ENCODE data around the gene LRRN2.
"Not testable (repeated sequence)": the region's sequence is repeated elsewhere in the genome, so short reads cannot be mapped to it uniquely, and the experiment has no call there.

Gene LRRN2
- total RNA-seq: 0 reads per million in 3 experiments

DNA sequence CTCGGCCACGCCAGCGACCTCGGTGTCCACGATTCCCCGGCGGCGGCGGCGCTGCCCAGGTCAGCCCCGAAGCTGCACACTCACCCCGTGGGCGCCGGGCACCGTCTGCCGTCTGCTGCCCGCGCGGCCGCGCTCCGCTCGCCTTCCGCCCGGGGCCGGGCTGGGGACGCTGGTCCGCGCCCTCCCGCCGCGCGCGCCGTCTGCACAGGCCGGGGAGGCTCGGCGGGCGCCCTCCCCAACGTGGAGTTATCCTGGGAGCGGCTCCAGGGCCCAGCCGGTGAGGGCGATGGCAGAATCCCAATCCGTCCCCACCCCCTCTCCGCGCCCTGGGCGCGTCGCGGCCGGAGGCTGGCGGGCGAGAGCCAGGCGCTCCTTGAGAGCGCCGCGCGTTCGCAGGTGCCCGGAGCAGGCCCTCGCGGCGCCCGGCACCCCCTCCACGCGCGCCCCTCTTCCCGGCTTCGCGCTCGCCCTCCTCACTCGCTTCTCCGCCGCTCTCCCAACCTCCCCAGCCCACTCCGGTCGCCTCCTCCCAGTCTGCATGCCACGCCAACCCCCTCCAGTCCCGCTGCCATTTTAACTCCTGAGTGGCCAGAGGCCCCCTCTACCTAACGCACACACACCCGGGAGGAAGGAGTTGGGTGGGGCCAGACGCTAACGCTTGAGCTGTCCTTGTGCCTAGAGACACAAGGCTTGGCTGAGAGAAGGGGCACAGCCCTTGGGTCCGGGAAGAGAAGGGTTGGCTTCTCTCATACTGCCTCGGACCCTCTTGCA lies at the start of gene LRRN2:
Gene LRRN2, minus strand, starts transcription at position 503 of the 771 bp plus-strand sequence. CDS start 65,746 bp downstream, outside the sequence.
- no peak for DNase-seq

- no peak for DNase-seq
Observed at GRCh38 chr1:204735042-204735441, 49.5 kb upstream of the LRRN2 start.

GRCh38 chr1:204733869-204734596 lies 48.5 kb upstream of the LRRN2 start:
- no peak for DNase-seq

DNA sequence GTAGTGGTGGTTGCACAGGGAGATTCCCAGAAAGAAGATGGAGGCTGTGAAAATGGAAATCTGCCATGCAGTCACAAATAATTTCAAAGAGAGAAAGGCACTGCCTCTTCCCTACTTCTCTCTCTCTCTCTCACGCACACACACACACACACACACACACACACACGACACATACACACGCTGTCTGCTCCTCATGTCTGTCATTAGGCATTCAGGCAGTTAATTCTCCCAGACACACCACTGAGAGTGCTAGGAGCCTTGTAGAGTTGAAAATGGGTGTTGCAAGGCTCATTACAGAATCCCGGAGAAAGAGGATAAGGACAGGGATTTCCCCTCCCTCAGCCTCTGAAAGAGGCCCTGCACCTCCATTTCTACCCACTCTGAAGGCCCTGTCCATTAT lies 47.8 kb upstream of the LRRN2 start:
- DNase-seq: no peak

DNA sequence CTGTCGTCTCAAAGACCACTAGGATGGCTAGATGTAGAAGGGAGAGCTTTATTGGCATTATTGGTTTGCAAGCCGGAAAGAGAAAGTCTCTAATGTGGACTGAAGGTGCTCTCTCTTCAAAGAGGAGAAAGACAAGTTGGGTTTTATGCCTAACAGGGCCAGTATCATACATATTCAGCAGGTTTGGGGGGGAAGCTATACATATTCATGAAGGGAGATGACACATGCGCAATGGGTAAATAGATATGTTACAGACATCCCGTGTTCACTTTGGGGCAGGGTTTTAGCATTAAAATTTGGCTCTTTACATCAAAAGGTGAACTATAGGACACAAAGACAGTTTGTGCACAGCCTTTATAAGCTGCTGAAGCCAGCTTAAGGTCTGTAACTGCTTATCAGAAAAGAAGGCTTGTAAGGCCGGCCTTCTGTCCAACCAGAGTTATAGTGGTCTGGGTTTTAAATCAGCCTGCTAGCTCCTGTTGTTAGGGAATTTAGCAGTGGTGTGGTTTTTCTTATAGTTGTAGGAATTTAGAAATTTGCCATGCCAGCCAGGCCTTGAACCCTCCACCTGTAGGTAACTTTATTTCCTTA lies 46.5 kb upstream of the LRRN2 start:
- no peak for DNase-seq

GRCh38 chr1:204731509-204731908 lies 46.0 kb upstream of the LRRN2 start:
- DNase-seq: no peak

DNA sequence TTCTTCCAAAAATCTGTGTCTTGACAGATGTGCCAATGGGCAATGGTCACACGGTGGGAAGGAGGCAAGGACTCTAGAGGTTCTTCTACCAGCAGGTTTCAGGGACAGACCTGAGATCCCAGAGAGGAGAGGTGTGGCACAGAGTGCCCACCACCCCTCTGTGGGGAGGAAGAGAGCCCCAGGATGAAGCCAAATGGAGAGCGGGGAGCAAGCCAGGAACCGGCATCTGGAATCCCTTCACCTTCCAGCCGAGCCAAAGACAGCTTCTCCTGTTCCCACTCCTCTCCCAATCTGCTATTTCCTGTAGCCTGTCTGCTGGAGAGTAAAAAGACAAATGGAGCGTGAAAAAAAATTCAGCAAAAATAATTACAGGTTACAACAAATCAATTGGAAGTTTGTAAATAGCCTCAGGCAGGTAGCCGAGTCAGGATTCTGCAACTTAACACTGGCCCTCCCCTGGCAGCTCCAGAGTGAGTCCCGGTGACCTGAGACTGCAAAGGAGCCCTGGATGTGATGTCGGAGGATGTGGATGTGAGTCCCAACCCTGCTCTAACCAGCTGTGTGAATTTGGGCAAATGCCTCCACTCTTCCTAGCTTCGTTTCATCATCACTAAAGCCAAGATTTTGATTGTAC lies 45.4 kb upstream of the LRRN2 start:
- DNase-seq: no peak

GRCh38 chr1:204729516-204729915 lies 44.0 kb upstream of the LRRN2 start:
- no peak for DNase-seq

- no peak for DNase-seq
Observed at GRCh38 chr1:204728456-204728855, 42.9 kb upstream of the LRRN2 start.

GRCh38 chr1:204728045-204728444 lies 42.5 kb upstream of the LRRN2 start:
- DNase-seq: no peak

- DNase-seq: not testable (repeated sequence)
Observed at GRCh38 chr1:204727438-204727837, 41.9 kb upstream of the LRRN2 start.

GRCh38 chr1:204726478-204726877 lies 40.9 kb upstream of the LRRN2 start:
- DNase-seq: no peak

DNA sequence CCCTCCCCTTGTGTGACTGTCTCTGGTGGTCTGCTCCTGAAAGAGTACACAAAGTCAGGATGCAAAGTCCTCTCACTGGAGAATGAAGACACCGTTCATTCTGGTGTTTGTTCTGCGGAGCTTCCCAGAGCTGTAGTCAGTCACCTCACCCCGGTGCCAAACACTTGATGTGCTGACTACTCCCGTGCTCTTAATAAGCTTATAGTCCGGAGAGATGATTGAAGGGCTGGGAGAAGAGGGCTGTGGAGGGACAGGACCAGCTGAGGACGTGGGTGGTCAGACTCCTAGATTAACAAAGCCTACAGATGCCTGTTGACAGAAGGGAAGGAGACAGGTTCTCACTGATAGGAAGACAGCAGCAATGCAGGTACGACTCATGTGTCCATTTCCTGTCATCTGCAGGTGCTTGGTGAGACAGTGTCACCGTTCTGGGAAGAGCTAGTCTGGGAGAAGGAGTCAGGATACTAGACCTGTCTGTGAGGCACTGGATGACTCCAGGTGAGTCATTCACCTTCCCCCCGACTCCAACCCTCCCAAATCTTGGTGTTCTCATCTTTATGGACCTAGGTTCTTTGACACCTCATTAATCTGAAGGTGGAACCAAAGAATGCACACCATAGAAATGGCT lies 40.4 kb upstream of the LRRN2 start:
- DNase-seq: no peak

DNA sequence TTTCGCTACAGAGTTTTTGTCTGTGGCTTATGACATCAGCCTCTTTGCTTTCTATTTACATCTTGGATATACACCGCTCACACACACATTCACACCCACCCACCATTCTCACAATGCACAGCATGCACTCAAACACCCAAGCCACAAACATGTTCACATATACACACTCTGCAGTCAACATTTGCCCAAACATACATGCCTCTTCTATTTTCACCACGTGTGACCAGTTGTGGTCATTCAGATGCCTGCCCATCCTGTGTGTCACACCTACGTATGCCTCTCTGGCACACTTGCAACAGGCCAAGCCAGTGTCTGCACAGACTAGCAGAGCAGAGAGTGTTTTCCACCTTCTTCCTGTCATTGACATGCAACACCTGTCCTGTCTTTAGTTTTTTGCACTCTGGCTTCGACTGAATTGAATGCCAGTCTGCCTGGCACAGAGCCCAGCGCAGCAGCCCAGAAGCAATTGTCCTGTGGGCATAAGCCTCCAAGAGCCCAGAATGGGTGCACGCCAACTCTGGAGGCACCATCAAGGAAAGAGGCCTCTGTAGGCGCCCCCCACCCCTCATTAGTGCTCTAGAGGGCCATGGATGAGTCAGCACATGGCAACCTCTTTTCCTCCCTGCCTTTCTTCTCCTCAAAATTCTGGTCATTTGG lies 37.7 kb upstream of the LRRN2 start:
- DNase-seq: no peak

GRCh38 chr1:204721373-204722055 lies 36.0 kb upstream of the LRRN2 start:
- DNase-seq: no peak

GRCh38 chr1:204716660-204717059 lies 31.1 kb upstream of the LRRN2 start:
- DNase-seq: no peak

GRCh38 chr1:204714861-204715511 lies 29.4 kb upstream of the LRRN2 start:
- no peak for DNase-seq

DNA sequence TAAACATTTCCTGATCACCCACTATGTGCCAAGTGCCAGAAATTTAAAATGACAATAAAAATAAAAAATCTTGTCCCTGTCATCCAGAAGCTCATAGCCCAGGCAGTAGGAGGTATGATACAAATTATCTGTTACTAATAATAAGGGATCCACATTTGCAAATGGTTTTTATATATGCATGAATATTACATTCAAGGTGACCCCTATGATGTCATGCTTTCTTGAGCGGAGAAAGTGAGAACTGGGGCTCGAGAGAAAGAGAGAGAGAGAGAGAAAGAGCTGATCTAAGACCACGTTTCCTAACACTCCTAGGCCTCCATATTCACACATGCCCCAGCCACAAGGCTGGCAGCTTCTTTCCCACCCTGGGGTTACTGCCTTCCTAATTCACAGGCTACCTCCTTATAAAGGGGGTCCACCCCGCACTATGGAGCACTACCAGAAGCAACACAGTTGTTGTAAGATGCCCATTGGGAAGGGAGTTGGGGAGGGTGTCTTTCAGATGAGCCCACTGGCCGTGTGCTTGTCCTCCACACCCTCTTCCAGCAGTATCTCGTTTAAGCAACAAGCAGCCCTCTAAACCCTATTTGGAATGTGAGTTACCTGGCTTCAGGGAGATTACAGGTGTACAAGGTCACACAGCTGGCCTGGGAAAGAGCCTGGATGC lies 28.8 kb upstream of the LRRN2 start:
- no peak for DNase-seq

DNA sequence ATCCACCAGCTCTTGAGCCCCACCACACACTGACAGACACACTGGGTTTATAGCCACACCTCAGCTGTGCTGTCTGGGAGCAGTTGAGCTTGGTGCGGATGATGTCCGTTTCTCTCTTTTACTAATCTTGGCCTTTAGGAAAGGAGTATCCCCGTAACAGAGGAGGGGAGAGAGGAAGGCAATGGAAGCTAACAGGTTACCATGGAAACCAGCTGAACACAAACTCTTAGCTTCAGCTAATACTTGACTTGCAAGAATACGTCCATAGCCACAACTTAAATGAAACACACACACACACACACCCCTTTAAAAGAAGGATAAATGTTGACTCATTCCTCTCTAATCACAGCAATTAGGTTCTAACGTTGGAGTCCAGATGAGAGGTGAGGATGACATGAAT lies 28.0 kb upstream of the LRRN2 start:
- DNase-seq: no peak

GRCh38 chr1:204712708-204713430 lies 27.3 kb upstream of the LRRN2 start:
- DNase-seq: no peak

Measured in central memory CD4-positive, alpha-beta T cell (primary cell).